Renal cortex interstitium (tissue), 11 donors: Measurements from ENCODE around the gene ABCB11. TPM values are rescaled to one million over a fixed set of nuclear protein-coding genes. Genes with fewer than 3 reads are reported as not detected.
"Not testable (repeated sequence)": the region's sequence is repeated elsewhere in the genome, so short reads cannot be mapped to it uniquely, and the experiment has no call there.

Source experiments
- DNase-seq, 11 donors: peaks; one replicate each; pipeline ENCODE4 v3.0.0-alpha.2; 2013; ENCODE audit warnings: low read depth in 9 of 11, low spot score in 4 of 11; ENCODE audit errors: extremely low read depth in 1 of 11
- polyA plus RNA-seq, 3 donors: library from polyadenylated mRNA; unstranded; fragments of 120-200 nt; gene quantifications; one replicate each; pipeline ENCODE4 v1.2.1, GENCODE V29; 2013; ENCODE audit not compliant: insufficient read length in 3 of 3

Gene ABCB11
- polyA plus RNA-seq, 3 donors, result 0.05 to 0.15 TPM; not detected in 1

DNA sequence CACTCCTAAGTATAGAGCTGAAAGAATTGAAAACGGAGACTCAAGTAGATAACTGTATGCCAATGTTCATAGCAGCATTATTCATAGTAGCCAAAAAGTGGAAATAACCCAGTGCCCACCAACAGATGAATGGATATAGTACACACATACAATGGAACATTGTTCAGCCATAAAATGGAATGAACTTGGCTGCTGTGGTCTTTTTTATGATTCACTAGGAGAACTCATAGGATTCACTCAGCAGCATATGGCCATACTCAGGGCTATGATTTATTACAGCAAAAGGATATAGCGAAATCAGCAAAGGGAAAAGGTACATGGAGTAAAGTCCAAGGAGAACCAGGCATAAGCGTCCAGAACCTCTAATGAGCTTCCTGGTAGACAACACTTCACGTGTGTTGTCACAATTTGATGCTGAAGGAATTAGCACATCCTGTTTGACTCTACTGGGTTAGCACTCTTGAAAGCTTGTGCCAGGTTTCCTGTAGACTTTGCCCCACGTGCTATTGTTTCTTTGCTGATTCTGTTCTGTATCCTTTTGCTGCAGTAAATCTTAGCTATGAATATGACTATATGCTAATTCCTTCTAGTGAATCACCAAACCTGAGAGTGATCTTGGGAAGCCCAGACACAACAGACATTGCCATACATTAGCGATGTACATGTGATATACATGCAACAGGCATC lies 156.6 kb downstream of the ABCB11 start:
- DNase-seq, result no peak

DNA sequence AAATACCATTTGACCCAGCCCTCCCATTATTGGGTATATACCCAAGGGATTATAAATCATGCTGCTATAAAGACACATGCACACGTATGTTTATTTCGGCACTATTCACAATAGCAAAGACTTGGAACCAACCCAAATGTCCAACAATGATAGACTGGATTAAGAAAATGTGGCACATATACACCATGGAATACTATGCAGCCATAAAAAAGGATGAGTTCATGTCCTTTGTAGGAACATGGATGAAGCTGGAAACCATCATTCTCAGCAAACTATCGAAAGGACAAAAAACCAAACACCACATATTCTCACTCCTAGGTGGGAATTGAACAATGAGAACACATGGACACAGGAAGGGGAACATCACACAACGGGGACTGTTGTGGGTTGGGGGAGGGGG lies 160.3 kb downstream of the ABCB11 start:
- not testable (repeated sequence) for DNase-seq

Other genes with a start within 250 kb of the ABCB11 start
- gene NOSTRIN, start 228.7 kb downstream of the ABCB11 start, polyA plus RNA-seq, result 10 to 100 TPM; 32.2 to 44.5 (median 37.0) TPM
- 10 to 100 TPM; 16.1 to 24.9 (median 23.3) TPM for gene SPC25, start 140.9 kb downstream of the ABCB11 start, polyA plus RNA-seq
- under 1 TPM in 1 of 3 donors, not detected in 2; 0.05 TPM for gene G6PC2, start 130.0 kb downstream of the ABCB11 start, polyA plus RNA-seq
- gene DHRS9, start 38.2 kb upstream of the ABCB11 start, polyA plus RNA-seq, result under 1 TPM; 0.18 to 0.69 (median 0.58) TPM